Retina (tissue), 1 donor: ENCODE measurements around the gene AP1AR.

Experiments used
- DNase-seq: peaks from one replicate; pipeline ENCODE4 v3.0.0-alpha.2; 2016

AP1AR gene

DNA sequence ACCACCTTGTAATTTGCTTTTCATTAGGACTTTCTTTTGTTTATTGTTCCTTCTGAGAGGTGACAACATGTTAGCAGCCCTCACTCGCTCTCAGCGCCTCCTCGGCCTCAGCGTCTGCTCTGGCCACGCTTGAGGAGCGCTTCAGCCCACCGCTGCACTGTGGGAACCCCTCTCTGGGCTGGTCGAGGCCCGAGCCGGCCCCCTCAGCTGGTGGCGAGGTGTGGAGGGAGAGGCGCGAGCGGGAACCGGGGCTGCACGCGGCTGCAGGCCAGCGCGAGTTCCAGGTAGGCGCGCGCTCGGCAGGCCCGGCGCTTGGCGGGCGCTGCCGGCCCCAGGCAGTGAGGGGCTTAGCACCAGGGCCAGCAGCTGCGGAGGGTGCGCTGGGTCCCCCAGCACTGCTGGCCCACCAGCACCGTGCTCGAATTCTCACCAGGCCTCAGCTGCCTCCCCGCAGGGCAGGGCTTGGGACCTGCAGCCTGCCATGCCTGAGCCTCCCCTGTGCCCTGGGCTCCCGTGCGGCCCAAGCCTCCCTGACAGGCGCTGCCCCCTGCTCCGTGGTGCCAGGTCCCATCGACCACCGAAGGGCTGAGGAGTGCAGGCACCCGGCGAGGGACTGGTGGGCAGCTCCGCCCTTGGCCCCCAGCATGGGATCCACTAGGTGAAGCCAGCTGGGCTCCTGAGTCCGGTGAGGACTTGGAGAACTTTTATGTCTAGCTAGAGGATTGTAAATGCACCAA is 9.2 kb upstream of the AP1AR start:
- no peak for DNase-seq

DNA sequence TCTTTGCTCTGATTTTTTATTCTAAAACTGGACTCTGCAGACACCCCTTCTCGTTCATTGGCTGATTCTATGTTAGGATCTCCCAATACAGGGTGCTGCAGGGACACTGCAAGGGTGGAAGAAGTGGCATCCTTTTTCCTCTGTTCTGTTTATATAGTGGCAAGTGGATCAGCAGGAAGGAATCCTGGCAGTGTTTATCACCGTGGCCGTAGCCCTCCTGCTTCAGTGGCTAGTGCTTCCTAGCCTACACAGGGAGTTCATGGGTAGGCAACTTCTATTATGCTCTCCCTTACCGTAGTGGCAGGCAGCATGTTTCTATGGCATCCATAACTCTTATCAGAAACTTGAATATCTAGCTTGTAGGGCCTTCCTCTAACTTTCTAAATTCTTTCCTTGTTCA is 6.4 kb upstream of the AP1AR start:
- no peak for DNase-seq

DNA sequence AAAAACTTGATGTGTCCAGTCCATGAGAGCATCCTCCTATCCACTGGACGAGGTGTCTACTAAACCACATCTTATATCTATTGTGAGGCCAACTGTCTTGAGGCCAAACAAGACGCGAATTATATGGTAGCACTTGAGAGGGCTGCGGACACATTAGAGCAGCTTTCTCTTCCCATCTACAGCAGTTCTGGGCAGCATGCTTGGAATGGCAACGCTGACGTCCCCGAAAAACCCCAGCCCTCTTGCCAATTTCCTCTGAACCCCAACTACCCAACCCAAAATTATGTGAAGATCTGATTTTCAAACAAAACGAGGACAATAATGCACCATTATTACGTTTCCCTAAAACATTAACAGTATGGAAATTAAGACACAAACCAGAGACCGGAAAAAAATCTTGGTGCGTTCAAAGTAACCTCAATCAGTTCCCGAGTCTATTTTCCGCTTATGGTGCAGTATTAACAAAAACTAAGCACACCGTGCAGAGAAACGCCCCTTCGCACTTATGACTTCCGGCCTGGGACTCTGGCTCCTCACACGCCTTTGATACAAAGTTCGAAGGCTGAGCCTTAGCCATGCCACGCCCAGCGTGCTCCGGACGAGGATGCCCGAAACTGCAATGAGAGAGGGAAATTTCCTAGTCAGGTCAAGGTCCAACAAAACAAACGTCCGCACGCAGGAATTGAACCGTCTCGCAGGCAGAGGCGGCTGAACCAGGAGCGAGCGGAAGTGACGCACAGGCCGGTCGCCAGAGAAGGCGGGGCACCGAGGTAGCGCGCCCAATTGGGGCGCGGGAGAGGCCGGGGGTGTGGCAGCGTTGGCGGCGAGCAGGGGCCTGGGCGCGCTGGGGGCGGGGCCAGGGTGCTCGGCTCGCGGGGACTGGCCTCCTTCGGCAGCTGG is 458 bp upstream of the AP1AR start:
- peak; percentile 99 for DNase-seq

DNA sequence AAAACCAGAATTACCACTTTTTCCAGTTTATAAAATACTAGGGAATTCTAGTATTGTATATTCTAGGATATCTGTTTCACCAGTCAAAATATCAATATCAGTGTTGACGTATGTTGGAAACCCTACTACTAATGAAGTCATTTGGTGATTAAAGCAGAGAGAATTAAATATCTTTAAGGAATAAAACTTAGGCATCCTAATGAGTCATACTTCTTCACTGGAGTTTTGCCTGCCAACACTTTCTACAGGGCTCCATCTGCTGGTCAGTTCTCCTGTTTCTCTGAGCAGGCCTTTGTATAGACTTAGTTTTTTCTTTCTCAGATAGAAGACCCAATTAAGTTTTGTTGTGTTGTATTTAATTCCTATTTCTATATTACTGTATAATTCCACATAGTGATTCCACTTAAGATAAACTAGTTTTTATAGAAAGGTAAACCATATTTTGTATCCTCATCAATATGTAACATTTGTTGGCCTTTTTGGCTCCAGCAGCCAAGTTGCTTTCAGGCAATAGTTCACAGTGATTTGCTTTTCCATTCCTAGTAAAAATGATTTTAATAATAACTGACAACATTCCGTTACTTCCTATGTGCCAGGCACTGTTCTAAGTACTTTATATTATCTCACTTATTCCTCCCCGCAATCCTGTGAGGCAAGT is 3.5 kb downstream of the AP1AR start:
- peak; percentile 29 for DNase-seq

DNA sequence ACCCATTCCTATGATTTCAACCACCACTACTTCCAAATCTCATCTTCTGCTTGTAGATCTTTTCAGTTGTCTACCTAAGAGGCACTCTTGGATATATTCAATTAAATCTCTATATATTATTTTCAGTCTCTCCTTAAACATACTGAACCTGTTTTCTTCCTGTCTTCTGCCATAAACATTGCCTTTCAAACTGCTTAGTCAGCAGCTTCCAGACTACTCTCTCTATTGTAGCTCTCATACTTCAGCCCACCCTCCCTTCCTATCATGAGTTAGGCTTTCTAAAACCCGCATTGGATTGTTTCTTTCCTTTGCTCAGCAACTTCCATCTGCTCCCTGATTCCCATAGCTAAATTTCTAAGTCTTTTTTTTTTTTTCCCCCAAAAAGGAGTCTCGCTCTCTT is 4.5 kb downstream of the AP1AR start:
- no peak for DNase-seq

DNA sequence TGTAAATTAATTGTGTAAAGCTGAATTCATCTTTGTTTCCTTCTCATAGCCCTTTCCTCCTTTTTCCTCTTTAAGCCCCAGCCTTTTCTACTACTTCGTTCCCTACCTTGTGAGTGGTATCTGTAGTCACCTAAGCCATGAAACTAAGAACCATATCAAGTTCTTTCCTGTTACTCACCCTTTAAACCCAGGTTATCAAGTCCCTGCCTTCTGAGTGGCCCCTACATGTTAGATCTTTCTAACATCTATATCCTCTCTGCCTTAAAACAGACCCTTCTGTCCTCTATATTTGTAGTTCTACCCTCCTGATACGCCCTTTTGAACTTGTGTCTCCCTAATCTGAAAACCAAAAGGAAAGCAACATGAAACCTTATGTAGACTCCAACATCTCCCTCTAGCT is 7.2 kb downstream of the AP1AR start:
- DNase-seq = no peak

DNA sequence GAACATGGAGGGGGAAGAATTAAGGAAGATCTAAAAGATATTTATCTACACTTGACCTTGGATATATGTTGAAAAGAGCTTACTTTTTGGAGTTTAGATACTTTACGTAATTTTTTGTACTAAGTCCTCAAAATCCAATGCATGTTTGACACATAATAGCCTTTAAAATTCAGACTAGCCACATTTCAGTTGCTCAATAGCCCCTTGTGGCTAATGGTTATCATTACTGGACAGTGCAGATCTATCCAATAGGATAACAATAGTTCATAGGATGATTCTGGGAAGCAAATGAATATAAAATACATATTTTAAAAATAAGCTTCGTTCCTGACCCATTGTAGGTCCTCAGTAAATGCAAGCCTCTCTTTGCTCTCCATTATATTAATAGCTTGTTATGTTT is 13.8 kb downstream of the AP1AR start:
- no peak for DNase-seq

DNA sequence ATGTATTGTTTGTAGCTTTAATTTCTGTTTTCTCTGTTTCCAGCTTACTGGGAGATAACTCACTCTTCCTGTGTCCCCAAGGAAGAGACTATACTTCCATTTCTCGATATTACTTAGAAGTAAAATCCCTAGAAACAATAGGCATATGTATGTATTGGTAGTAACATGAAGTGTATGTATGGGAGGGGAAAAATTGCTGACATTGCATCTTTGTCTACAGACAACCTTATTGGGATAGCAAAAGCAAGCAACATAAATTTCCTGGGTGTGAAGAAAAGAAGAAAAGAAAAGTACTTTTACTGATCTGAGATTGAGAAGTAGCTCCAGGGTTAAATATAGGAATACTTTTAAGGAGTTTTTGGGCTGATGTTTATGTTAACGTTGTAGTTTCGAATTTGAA is 15.4 kb downstream of the AP1AR start:
- DNase-seq = no peak

DNA sequence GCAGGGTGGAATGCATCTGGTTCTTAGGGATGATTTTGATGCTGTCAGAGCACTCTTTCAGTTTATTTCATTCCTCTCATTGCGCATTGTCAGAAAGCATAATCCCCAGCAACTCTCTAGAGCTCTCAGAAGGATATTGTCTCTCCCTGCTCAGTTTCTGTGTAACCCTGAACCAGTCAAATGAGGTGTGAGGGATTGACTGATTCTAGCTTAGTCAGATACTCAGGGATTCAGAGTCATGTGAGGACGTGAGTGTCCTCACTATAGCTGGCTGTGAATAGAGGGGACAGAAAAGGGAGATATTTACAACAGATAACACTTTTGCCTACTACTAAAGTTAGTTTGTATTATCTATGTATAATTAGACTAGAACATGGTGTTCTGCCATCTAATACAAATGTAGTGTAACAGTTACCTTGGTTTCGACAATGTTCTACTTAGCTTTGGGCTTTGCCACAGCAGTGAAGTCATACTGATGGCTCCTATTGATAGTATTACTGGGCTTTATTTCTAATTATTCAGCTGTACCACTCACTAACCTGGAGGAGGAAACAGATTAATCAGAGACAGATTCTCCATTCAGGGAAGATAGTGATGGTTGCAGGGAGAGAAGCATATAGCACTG is 19.5 kb downstream of the AP1AR start:
- DNase-seq = no peak

DNA sequence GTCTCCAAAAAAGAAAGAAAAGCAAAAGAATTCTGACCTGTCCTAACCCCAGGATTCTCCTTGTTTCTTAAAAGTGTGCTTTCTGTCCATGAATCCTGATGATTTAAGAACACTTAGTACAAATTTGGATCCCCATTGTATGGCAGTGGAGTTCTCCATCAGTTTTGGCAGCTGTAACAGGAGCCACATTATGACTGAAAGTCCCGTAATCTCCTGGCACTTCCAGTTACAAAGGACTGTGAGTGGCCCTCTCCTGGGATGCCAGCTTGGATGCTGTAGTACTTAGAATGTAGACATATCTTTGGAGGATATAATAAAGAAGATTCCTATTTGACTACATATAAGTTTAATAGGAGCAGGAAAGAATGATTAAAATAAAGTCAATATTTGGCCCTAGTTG is 20.6 kb downstream of the AP1AR start:
- no peak for DNase-seq

DNA sequence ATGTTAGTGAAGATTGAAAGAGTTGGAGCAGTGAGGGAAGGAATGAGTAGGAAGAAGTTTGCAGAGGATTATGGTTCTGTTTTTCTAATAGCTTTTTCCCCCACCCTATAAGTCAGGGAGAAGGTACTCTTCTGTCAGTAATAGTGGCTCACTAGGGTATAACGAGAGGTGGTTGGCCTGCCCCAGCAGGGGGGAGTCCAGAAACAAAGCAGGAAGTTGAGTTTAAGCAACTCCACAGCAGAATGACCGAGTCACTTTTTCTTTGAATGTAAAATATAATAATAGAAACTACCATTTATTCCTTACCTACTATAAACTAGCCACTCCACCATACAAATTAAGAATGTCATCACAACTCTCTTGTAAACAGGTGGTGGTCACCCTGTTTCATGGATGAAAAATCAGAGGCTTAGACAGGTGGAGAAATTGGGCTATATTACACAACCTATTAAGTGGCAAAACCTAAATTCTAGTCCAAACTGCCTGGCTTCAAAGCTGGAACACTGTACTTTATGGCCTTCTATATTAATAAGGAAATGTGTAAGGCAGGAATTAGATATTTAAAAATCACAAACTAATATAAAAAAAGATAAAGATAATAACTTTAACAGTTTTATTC is 21.9 kb downstream of the AP1AR start:
- no peak for DNase-seq

DNA sequence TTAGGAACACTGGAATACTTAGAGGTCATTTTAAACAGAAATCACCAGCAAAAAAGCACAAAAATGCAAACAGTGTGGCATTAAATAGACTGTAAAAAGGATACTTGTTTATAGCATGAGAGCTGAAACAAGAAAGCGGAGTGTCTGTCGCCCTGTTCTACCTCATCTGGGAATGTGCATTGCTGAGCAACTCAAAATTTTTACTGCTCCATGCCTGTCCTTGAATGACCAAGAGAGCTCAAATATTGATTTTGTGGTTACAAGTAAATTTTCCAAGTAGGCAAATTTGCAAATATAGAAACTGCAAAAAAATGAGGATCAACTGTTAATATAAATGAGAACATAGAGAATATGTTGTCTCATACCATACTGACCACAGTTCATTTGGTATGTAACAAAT is 25.5 kb downstream of the AP1AR start:
- DNase-seq = no peak

DNA sequence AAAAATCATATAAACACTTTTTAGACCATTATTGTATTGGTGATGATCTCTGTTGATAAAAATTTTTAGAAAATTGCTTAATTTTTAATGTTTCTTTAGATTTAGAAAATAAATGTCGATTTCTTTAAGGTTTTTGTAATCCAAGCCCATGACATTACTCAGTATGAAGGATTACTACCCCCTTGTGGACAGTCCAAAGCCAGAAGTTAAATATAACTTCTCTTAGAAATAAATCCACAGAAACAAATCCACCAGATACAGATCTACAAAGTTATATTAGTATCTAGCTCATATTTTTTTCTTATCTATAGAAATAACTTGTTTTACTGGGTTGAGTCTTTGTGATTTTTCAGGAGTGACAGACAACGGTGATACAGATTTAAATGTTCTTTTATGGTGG is 35.2 kb downstream of the AP1AR start:
- DNase-seq = no peak

DNA sequence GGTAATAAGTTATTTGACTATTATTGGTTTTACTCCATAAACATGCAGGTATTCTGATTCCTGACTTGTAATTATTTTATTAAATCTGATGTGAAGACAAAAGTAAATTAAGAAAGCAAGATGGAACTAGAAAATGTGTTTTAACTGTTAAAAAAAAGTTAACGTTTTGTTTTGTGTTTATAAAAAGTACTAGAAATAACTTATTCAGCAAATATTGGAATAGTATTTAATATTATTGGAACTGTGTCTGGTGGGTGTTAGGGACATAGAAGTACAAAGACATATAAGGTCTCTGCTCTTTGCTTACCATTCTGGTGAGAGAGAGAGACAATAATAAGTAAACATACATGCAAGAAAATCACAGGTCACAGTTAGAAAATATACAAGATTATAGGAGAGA is 38.5 kb downstream of the AP1AR start:
- no peak for DNase-seq

DNA sequence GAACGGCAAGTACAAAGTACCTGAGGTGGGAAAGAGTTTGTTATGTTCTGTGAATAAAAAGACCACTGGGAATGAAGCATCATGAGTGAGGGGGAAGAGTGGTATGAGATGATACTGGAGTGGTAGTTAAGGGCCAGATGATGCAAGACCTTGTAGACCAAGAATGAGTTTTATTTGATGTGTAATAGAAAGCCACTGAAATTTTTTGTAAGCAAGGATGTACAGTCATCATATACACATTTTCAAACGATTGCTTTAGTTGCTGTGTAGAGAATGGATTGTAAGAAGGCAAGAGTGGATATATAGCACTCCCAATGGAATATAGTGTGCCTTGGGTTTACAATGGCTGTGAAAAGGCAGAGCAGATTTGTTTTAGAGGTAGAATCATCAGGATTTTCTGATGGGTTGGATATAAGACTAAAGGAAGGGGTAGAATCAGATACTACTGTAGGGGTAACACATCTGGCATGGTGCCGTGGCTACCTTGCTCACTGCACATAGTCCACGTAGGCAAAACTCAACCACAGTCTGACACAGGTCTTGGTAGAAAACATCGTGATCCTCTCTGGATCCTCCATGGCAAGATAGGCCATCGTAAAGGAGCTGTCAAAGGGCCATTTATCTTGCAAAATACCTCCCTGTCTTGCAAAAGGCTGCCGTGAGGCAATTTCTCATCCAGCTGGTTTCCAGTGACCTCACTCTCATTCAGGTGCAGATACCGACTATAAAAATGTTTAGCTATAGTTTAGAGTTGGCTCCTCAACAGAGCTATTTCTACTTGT is 39.2 kb downstream of the AP1AR start:
- no peak for DNase-seq

DNA sequence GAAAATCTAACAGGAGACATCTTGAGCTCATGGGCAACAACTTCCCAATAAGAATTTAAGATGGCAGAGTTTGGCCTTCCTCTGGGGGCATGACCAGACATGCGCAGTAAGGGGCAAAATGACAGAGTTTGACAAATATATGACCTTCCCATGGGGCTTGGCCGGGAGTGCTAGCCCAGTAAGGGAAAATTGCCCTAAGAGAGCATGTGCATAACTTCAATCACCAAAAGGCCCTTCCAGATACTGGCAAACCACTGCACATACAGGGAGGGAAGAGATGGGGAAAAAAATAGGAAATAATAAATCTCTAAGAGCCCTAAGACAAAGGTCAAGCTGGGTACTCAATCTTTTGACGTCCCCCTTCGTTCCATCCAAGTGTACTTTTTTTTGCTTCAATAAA is 40.7 kb downstream of the AP1AR start:
- no peak for DNase-seq

DNA sequence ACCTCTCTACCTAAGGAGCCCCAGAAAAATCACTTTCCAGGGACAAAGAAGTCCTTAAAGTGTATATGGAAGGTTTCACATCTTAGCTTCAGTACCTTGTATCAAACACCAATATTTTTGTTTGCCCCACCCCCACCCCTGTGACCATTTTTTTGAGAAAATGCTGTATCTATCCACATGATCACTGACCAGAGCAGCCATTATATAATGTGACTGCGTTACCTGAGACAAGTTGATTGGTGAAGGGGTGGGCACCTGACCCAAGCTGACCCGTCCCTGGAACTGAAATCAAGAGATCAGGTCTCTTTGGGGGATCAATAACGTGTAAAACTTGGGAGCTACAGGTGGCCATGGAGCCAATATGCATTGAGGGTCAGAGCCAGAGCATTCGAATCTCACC is 43.4 kb downstream of the AP1AR start:
- DNase-seq = no peak

DNA sequence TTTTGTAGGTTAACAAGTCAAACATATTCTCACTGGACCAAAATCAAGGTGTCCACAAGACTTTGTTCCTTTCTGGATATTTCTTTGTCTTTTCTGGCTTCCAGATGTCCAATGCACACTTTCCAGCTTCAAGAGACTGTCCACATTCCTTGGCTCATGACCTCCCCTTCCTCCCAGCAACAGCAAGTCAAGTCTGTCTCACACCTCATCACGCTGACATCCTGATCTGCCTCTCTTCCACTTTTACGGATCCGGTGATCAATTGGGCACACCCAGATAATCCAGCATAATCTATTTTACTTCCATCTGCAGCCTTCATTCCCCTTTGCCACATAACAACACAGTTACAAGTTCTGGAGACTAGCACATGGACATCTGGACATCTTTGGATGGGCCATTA is 44.5 kb downstream of the AP1AR start:
- DNase-seq = no peak

DNA sequence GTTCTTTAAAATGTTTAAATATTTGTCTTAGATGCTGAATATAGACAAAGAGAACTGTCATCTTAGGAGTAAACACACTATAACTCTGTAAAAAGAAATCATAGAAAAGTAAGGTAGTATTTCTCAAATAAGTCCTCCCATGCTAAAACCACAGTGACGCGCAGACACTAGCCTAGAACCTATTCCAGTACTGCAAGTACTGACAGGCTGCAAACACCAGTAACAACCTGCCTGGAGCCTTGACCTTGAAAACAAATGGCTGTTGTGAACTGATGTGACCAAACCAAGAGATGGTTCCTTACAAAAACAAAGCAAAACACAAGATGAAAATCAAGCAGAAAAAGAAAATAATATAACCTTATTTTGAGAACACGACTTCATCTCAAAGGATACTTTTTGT is 45.6 kb downstream of the AP1AR start:
- no peak for DNase-seq

DNA sequence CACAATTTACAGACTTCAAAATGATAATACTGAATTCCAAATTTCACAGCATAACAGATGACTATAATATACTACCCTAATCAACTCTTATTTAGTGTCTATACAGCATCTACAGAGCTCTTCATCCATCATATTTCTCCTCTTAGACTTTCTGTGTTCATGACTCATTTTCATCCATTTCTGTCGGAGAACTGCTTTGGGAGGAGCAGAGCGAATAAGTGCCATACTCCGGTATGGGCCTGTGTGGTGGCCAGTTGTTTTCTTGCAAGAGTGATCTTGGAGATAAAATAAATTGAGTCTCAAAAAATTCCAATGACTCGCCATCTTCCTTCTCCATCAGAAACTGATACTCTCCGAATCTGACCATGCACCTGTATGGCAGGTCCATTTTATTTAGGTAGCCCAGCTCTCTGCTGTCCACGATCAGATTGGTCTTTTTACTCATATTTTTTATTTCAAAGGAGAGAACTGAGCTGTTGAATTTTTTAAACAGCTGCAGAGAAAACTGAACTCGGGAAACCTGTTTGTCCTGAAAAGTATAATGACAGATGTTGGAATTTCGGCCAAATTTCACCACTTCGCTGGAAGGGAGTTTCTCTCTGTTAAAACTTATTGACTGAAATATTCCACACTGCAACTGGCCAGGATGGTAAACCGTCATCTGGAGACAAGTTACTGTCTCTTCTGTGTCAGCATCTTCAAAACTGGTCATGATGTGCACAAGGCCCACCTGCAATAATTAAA is 46.3 kb downstream of the AP1AR start:
- no peak for DNase-seq
